ENCODE measurements around the gene ATXN2L. TPM values are rescaled to one million over a fixed set of nuclear protein-coding genes. Genes with fewer than 3 reads are reported as not detected.
"Not testable (repeated sequence)": the region's sequence is repeated elsewhere in the genome, so short reads cannot be mapped to it uniquely, and the experiment has no call there.

The ATXN2L gene, protein sequence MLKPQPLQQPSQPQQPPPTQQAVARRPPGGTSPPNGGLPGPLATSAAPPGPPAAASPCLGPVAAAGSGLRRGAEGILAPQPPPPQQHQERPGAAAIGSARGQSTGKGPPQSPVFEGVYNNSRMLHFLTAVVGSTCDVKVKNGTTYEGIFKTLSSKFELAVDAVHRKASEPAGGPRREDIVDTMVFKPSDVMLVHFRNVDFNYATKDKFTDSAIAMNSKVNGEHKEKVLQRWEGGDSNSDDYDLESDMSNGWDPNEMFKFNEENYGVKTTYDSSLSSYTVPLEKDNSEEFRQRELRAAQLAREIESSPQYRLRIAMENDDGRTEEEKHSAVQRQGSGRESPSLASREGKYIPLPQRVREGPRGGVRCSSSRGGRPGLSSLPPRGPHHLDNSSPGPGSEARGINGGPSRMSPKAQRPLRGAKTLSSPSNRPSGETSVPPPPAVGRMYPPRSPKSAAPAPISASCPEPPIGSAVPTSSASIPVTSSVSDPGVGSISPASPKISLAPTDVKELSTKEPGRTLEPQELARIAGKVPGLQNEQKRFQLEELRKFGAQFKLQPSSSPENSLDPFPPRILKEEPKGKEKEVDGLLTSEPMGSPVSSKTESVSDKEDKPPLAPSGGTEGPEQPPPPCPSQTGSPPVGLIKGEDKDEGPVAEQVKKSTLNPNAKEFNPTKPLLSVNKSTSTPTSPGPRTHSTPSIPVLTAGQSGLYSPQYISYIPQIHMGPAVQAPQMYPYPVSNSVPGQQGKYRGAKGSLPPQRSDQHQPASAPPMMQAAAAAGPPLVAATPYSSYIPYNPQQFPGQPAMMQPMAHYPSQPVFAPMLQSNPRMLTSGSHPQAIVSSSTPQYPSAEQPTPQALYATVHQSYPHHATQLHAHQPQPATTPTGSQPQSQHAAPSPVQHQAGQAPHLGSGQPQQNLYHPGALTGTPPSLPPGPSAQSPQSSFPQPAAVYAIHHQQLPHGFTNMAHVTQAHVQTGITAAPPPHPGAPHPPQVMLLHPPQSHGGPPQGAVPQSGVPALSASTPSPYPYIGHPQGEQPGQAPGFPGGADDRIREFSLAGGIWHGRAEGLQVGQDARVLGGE
- total RNA-seq: 55.3 TPM
- long read RNA-seq, partial matches to known transcripts: 8 of 18 reads
- long read RNA-seq, other reads (novel, unspliced or antisense): 10 of 18 reads

DNA sequence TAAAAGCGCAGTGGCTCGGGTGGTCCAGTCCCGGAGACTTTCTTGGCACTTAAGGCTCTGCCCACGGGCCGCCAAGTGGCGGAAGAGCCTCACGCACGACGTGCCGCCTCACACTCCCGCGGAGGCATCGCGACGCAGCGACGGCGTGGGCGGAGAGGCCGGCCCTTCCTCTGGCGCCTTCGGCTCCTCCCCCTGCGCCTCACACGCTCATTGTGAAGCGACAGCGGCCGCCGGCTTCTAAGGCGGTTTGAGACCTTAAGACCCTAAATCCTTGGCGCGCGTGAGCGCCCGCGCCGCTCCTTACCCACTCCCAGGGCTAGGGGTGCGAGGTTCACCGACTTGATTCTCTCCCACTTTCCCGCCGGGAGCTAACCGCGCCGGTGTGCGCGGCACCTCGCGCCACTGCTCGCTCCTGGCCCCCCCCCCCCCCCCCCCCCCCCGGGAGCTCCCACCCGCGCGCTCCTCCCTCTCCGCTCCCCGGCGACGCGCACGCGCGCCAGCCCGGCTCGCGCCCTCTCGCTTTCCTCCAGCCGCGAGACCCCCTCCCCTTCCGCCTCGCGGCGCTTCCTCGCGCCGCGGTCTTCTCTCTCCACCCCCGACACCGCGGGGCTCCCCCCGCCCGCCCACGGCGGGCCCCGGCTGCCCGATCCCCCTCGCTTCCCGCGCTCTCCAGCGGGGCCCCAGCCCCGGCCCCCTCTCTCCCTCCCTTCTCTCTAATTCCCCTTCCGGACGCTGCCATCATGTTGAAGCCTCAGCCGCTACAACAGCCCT is at the start of gene ATXN2L:
ATXN2L (plus strand) TSS at position 480 of the 771 bp plus-strand sequence; CDS start at position 741, 261 bp downstream.
- DNase-seq: peak; percentile 97
- ATAC-seq: peak; percentile 77
- intact Hi-C loops (cut with micrococcal nuclease): no loop called here

DNA sequence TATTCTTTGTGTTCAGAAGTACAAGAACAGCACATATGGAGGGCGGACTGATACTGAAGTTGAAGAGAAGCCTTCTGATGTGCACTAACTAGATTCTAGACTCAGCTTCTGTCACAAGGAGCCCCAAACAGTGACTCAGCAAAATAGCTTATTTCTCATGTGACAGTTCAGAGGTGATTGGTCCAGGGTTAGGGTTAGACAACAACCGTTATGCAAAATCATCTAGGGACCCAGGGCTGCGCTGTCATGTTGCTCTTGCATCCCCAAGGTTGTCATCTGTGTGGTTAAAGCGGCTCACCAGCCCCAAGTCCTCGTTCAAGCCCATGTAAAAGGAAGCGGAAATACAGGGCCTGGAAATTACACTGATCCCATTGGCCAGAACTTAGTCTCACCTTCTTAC is 41.1 kb upstream of the ATXN2L start:
- ATAC-seq; intact Hi-C loops (cut with micrococcal nuclease); DNase-seq: not testable (repeated sequence)

DNA sequence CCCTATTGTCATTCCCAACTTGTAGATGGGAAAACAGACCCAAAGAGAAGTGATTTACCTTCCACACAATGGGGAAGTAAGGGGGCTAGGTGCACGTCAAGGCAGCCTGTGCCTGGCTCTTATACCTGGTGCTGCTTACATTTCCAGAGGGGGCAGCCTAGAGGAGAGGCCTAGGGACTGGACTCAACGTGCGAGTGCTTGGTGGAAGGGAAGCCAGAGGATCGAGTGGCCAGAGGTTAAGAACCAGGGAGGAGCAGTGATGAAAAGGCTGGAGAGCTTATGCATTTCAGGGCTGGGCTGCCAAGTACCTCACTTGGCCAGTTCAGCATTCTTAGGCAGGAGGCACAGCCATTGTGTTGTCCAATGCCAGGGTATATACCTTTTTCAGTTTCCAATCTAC is 40.4 kb upstream of the ATXN2L start:
- intact Hi-C loops (cut with micrococcal nuclease); DNase-seq; ATAC-seq: not testable (repeated sequence)

DNA sequence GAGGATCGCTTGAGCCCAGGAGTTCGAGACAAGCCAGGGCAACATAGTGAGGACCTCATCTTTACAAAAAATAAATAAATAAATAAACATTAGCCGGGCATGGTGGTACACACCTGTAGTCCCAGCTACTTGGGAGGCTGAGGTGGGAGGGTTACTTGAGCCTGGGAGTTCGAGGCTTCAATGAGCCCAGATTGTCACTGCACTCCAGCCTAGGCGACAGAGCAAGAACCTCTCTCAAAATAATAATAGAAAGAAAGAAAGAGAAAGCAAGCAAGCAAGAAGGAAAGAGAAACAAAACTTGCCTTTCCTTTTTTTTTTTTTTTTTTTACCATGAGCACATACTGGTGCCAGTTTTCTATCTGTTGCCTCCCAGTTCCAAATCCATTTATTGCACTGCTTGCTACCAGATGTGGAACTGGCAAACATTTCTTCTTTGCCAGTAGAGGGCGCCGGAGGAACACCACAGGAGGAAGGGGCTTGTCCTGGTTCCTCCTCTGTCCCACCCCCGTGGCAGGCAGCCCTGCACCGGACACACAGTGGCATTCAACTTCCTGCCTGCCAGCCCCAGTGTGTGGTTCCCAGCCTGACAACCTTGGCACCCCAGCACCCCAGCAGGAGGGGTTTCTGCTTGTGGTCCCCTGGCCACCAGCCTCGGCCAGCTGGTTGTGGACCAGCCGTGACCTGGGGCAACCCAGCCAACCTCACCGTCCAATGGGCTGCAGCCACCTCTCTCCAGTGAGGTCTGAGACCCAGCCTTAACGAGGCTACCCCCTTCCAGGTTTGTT is 20.4 kb upstream of the ATXN2L start:
- DNase-seq (peak; percentile 35), ATAC-seq (peak; percentile 93)
- intact Hi-C loops (cut with micrococcal nuclease): not testable (repeated sequence)

DNA sequence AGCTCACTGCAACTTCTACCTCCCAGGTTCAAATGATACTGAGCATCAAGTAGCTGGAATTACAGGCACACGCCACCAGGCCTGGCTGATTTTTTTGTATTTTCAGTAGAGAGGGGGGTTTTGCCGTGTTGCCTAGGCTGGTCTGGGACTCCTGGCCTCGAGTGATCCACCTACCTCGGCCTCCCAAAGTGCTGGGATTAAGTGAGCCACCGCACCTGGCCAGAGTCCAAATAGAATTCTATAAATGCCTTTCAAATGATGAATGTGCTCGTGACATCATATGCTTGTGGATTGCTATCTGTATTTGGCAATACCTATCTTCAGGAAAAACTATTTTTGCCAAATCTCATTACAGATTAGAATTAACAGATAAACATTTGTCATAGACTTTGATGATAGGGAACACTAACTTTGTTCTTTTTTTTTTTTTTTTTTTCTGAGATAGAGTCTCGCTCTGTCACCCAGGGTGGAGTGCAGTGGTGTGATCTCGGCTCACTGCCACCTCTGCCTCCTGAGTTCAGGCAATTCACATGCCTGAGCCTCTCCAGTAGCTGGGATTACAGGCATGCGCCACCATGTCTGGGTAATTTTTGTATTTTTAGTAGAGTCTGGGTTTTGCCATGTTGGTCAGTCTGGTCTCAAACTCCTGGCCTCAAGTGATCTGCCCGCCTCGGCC is 15.2 kb upstream of the ATXN2L start:
- ATAC-seq: peak; percentile 58
- DNase-seq; intact Hi-C loops (cut with micrococcal nuclease): not testable (repeated sequence)

DNA sequence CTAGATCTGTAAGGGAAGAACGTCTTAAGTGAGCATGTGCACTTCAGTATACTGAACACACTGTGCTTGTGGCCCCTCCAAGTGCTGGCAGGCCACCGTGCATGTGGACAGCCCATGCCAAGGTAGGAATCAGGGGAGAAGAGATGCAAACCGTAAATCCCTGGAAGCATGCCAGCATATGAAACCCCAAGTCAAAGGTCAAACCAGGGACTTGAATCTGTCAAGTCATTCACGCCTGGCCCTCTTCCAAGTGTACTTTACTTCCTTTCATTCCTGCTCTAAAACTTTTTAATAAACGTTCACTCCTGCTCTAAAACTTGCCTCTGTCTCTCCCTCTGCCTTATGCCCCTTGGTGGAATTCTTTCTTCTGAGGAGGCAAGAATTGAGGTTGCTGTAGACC is 2.8 kb upstream of the ATXN2L start:
- DNase-seq: no peak
- ATAC-seq: no peak
- intact Hi-C loops (cut with micrococcal nuclease): no loop called here

DNA sequence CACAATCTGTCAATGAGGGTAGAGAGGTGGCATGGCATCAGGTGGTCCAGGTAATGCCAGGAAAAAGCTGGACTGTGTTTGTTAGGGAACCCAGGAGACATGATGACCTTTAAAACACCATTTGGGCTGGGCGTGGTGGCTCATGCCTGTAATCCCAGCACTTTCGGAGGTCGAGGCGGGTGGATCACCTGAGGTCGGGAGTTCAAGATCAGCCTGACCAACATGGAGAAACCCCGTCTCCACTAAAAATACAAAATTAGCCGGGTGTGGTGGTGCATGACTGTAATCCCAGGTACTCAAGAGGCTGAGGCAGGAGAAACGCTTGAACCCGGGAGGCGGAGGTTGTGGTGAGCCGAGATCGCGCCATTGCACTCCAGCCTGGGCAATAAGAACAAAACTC is 2.3 kb upstream of the ATXN2L start:
- intact Hi-C loops (cut with micrococcal nuclease); DNase-seq; ATAC-seq: not testable (repeated sequence)

DNA sequence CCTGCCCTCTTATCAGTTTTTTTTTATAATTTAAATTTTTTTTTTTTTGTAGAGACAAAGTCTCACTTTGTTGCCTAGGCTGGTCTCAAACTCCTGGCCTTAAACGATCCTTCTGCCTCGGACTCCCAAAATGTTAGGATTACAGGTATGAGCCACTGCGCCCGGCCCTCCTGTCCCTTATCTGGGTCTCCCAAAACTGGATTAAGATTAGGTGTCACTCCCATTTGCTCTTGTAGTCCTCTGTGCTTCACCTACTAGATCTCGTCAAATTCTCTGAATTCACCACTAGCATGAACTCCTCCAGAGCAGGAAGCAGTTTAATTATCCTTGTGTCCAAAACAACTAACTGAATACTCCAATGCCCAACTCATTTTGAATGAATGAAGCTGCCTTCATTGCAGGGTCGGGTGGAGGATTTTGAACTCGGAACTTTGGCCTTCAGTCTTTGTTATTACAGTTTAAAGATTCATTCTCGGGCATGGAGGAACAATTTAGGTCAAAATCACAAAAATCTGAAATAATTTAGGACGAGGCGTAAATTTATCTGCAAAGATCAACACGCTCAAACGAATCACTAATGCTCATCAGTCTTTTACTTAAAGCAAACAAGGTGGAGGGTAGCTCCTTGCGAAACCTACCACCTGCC is 802 bp upstream of the ATXN2L start:
- DNase-seq: no peak
- intact Hi-C loops (cut with micrococcal nuclease): no loop called here
- no peak for ATAC-seq

DNA sequence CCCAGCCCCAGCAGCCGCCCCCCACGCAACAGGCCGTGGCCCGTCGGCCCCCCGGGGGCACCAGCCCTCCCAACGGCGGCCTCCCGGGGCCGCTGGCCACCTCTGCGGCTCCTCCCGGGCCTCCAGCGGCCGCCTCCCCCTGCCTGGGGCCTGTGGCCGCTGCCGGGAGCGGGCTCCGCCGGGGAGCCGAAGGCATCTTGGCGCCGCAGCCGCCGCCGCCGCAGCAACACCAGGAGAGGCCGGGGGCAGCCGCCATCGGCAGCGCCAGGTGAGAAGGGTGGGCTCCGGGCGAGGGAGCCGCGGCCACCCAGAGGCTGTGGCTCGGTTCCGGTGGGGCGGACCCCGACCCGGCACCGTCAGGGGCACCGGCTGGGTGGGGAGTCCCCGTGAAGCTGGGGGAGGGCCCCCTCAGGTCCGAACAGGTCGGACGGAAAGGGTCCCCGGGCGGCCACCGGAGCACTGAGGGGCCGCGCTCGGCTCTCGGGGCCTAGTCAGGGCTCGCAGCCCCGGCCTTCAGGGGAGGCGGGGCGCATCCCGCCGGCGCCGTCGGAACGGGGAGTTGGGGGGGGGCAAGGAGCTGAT is 583 bp downstream of the ATXN2L start:
- peak; percentile 52 for DNase-seq
- intact Hi-C loops (cut with micrococcal nuclease): no loop called here
- ATAC-seq: peak; percentile 1

DNA sequence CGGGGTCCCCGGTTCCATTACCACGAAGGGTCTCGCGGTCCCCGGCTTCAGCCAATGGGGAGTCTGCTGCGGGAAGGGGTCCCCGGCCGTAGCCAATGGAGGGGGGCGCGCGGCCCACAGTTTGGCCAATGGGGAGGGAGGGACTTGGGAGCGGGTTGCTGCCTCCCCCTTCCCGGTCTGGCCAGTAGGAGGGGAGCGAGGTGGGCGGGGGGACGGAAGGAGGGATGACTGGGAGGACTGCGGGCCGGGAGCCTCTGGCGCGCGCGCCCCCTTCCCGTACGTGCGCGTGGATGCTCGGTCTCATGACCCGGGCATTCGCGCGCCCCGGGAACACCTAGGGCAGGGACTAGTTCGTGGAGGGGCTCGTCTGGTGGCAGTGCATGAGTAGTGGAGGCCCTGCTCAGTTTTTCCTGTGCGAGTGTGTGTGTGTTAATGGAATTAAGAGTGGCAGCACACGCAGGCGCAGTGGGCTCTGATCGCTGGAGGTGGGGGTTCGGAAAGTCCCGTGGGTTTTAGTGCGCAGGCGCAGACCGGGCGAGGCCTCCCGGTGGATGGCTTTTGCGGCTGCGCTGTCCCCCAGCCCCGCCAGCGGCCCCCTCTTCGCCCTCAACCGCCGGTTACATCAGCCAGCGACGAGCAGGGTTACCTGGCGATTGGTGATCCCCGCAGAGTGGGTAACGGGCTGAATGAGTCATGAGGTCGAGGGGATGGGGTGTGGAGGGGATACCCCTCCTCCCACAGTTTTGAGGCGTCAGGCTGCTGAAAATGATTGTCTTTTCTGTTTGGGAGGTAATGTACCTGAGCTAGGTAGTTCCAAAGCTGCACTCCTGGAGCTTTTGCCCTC is 1.3 kb downstream of the ATXN2L start:
- ATAC-seq (peak; percentile 92), DNase-seq (peak; percentile 97)
- intact Hi-C loops (cut with micrococcal nuclease): no loop called here

DNA sequence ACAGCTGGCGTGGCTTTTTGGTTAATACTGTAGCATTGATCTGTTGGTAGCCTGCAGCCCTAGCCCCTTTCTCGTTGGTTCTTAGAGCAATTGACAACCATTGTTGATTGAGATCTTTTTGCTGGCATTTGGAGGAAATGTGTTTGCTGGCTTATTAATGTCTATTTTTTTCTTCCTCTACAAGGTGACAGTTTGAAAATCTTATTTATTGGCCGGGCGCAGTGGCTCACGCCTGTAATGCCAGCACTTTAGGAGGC is 1.8 kb downstream of the ATXN2L start:
- ATAC-seq: no peak
- intact Hi-C loops (cut with micrococcal nuclease): no loop called here
- no peak for DNase-seq

DNA sequence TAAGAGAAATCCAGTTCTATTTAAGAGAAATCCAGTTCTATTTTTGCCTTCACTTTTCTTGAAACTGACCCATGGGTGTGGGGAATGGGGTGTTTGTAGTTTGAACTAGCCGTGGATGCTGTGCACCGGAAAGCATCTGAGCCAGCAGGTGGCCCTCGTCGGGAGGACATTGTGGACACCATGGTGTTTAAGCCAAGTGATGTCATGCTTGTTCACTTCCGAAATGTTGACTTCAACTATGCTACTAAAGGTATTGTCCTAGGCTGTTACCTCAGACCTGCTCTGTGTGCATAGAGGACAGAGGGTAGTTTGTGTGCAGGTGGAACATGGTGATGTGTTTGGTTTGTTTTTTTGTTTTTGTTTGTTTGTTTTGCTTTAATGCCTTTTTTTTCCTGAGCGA is 3.3 kb downstream of the ATXN2L start:
- ATAC-seq (no peak), DNase-seq (no peak)
- intact Hi-C loops (cut with micrococcal nuclease): no loop called here

DNA sequence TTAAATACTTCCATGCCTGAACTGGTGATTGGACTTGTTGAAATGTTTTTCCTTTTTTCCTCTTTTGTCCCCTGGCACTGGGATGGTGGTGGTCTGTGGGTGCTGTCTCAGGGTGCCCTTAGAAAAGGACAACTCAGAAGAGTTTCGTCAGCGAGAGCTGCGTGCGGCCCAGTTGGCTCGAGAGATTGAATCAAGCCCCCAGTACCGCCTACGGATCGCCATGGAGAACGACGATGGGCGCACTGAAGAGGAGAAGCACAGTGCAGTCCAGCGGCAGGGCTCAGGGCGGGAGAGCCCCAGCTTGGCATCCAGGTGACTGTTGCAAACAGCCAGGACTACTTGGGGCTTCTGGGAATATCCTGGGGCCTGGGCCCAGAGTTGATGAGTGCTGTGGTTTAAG is 6.9 kb downstream of the ATXN2L start:
- no peak for ATAC-seq
- intact Hi-C loops (cut with micrococcal nuclease): no loop called here
- no peak for DNase-seq

DNA sequence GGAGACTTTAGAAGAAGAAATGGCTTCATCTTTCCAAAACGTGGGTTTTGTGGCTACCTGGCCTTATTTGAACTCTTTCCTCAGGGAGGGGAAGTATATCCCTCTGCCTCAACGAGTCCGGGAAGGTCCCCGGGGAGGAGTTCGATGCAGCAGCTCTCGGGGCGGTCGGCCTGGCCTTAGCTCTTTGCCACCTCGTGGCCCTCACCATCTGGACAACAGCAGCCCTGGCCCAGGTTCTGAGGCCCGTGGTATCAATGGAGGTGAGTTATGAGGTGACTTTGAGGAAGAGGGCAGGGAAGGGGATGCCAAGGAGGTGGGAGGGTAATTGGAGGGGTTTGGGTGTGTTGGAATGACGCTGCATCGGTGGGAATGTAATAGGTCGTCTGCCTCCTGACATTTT is 7.7 kb downstream of the ATXN2L start:
- intact Hi-C loops (cut with micrococcal nuclease): no loop called here
- no peak for ATAC-seq
- no peak for DNase-seq

DNA sequence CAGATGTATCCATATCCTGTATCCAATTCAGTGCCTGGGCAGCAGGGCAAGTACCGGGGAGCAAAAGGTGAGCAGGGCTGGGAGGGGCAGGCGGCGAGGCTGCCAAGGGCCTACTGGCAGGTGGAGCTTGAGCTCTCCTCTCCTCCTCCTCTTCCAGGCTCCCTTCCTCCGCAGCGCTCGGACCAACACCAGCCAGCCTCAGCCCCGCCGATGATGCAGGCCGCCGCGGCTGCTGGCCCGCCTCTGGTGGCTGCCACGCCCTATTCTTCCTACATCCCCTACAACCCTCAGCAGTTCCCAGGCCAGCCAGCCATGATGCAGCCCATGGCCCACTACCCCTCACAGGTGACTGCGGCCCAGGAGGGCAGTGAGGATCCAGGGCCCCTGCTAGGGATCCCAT is 11.6 kb downstream of the ATXN2L start:
- intact Hi-C loops (cut with micrococcal nuclease): no loop called here
- DNase-seq: no peak
- ATAC-seq: no peak

Measured in left ventricle myocardium superior (tissue), 1 donor.